GM19193 (cell line): ENCODE data around the gene C5orf24.

Source experiments
- POLR2A ChIP-seq: IDR thresholded peaks from 4 replicates; pipeline ENCODE4 v1.6.1; 2011; ENCODE audit not compliant: insufficient read depth, insufficient read length; ENCODE audit errors: extremely low read depth

C5orf24 gene

DNA sequence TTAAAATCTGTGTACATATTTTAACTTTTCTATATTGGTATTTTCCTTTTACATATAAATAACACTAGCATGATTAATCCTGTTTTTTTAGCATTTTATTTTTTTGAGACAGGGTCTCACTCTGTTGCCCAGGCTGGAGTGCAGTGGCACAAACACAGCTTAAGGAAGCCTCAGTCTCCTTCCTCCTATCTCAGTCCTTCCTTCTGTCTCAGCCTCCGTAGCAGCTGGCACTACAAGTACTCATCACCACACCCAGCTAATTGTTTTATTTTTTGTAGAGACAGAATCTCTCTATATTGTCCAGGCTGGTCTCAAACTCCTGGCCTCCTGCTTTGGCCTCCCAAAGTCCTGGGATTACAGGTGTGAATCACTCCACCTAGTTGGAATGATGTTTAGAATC is 1.5 kb upstream of the C5orf24 start:
- no peak for TF ChIP-seq POLR2A

DNA sequence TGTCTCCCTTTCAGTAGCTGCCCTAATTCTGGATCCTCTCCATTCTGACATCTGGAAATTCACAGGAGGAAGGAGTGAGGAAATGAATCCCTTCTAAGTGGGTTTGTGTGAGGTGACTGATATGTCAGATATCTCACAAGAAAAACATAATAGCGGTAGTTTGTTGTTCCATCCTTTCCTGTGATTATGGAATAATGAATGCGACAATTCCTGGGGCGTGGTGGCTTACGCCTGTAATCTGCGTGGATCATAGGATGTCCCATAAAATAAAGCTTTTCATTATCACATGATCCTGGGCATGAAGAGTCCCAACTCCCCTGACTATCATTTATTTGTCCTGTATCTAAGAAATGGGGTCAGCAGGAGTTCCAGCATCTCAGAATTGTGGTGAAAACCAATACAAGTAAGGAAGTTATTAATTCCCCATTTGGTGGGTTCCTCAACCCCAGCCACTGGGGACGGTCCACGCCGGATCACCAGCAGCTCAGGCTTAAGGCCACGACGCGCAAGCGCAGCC is 375 bp upstream of the C5orf24 start:
- TF ChIP-seq POLR2A, result no peak

GRCh38 chr5:134846641-134846960 is 833 bp downstream of the C5orf24 start:
- TF ChIP-seq POLR2A, result no peak

DNA sequence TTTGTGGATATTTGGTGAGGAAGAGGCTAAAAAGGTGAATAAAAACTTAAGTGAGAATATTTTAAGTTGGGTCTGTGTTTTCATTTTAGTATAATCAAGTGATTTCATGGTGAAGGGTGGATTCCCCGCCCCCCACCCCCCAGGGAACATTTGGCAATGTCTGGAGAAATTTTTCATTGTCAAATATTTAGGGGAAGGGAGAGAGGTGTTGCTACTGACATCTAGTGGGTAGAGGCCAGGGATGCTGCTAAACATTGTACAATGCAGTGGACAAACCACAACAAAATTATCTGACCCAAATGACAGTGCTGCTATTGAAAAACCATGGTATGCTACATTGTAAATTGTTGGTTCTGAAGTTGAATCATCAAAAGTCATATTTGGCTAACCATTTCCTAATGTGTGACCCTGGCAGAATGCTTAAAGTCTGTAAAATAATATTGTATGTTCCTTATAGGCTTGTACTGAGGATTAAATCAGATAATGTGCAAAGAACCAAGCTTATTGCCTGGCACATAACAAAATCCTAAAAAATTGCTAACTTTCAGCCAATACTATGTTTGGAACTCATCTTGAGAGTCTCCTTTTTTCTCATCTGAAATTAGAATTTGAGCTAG is 5.6 kb downstream of the C5orf24 start:
- TF ChIP-seq POLR2A, result no peak

DNA sequence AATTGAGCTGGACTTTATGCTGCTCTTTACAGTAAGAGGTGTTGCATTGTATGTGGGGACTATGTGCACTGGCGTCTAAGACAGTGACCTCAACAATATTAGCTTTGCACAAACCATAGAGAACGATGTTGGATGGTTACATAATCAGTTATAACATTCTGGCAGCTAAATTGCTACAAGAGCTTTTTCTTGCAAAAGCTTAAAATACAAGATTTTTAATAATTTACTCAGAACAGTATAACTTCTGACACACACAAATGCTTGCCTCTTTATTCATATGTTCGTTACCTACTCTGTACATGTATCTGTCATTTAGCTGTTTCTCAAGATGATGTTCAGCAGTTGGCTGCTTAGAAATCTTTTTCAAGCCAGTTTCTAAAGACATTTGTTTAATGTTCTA is 11.6 kb downstream of the C5orf24 start:
- no peak for TF ChIP-seq POLR2A

DNA sequence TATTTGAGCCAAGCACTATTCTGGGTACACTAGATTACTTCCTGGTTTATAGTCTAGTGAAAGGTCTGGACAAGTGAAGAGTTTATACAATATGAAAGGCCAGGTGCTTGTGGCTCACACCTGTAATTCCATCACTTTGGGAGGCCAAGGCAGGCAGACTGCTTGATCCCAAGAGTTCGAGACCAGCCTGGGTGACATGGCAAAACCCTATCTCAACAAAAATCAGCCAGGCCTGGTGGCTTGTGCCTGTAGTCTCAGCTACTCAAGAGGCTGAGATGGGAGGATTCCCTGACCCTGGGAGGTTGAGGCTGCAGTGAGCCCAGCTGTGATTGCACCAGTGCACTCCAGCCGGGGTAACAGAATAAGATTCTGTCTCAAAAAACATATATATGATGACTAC is 18.9 kb downstream of the C5orf24 start:
- TF ChIP-seq POLR2A, result no peak

DNA sequence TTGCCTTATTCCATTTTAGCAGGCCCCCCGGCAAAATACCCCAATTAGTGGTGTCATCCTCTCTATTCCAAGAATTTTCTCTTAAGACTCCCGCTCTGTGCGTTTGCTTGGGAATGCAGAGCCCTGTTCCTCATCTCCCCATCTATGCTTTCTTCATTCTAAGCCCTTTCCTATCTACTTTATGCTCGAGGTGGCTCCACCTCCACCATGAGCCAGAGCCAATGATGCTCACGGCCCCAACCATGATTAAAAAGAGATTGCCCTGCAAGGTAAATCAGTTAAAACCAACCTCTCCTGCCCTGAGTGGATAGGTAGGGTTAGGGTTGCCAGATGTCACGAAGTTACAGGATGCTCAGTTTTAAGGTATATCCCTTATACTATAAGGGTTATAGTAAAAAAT is 27.7 kb downstream of the C5orf24 start:
- no peak for TF ChIP-seq POLR2A

DNA sequence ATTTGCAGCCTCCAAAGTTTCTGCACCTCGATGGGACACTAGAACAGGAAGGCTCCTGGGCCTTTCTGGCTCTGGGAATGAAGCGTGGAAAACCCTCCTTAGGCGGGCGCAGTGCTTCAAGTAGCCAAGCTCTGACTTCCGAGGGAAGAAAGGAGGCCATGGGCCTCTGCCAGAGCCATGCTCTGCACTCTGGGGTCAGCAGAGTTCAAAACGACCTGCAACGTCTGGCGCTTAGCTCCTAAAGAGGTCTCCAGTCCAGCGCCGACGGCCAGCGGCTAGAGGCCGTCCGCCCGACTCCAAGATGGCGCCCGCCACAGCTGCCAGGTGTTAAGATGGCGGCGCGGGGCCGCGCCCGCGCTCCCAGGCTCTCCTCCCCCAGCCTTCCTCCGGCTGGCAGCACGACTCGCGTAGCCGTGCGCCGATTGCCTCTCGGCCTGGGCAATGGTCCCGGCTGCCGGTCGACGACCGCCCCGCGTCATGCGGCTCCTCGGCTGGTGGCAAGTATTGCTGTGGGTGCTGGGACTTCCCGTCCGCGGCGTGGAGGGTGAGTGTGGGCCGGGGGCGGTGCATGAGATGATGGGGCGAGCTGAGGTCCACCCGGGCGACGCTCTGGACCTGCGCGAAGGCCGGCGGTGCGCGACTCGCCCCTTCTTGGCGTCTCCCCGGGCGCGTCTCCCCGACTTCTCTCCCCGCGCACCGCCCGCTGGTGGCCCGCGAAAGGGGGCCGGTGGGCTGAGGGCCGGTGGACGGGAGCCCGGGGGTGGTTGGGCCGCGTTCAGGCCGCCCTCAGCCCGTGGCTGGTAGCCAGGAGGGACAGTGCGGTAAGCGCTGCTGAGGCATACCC is 28.4 kb downstream of the C5orf24 start, which contains the start of gene TXNDC15:
Gene TXNDC15, plus strand, starts transcription at position 385 of the 844 bp plus-strand sequence. Its CDS starts 57 bp downstream, at position 442.
- peak; percentile 94 for TF ChIP-seq POLR2A

DNA sequence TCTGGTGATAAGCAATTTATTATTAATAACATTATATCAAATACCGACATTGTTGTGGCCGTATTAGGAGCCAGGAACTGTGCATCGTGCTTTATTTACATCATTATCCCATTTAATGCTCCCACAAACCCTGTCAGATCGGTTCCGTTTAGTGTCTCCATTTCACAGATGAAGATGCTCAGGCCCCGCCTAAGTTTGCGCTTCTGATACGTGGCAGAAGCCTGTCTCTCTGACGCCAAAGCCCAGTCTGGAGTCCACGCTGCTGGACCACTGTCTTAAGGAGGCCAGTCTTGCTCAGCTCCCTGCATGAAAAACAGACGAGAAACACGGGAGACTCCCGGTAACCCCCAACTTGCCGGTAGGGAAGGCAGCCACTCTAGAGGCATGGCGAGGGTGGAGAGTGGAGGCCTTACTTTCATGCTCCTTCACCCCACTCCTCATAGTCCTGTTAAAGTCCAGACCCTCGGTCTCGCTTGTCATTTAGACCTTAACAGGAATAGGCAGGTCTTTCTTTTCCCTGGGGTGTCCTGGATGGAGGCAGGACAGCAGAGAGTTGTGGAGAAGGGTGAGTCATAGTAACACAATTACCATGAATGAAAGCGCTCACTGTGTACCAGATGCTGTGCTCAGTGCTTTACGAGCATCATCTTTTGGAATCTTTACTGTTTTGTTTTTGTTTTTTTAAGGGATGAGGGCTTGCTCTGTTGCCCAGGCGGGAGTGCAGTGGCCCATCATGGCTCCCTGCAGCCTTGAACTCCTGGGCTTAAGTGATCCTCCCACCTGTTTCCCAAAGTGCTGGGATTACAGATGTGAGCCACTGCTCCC is 29.3 kb downstream of the C5orf24 start:
- TF ChIP-seq POLR2A, result no peak

DNA sequence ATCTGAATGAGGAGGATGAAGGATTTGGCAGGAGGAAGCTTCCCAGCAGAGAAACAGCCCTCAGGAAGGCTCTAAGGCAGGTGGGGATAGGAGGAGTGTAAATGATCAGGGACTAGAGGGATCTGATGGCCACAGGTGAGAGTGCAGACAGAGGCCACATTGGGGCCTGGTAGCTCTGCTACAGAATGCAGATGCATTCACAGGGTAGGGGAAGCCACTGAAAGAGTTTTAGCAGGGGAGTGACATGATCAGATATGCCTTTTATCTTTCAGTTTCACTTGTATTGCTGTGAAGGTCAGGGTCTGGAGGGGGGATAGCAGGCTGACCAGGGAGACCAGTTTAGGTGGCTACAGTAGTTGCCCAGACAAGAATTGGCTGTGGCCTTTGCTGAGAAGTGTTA is 31.4 kb downstream of the C5orf24 start:
- TF ChIP-seq POLR2A, result no peak

DNA sequence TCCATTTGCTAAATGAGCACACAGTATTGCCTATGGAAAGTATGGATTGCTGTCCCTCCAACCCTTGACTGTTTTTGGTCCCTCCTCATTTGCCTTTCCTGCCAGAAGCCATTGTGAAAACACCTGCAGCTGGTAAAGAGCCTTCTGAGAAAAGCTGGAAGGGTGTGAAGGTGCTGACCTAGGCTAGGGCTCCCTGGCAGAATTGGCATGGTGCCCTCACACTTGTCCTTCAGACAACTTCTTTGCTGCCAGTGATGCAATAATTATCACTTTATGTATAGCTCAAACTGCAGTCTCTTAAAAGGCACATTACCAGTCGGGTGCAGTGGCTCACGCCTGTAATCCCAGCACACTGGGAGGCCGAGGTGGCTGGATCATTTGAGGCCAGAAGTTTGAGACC is 32.6 kb downstream of the C5orf24 start:
- TF ChIP-seq POLR2A, result no peak

DNA sequence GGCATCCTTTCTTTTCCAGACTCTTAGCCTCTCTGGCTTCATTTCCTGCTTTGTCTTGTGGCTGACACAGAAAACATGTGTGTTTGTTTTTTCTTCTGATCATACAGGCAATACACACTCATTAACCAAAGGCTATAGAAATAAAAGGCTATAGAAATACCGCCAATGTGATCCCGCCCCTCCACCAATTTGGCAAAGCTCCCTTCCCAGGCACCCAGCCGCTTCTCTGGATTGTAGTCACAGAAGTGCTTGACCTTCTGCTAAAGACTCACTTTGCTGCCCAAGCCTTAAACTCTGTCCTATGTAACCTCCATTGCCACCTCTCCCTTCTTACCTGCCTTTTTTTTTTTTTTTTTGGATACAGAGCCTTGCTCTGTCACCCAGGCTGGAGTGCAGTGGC is 33.7 kb downstream of the C5orf24 start:
- no peak for TF ChIP-seq POLR2A

DNA sequence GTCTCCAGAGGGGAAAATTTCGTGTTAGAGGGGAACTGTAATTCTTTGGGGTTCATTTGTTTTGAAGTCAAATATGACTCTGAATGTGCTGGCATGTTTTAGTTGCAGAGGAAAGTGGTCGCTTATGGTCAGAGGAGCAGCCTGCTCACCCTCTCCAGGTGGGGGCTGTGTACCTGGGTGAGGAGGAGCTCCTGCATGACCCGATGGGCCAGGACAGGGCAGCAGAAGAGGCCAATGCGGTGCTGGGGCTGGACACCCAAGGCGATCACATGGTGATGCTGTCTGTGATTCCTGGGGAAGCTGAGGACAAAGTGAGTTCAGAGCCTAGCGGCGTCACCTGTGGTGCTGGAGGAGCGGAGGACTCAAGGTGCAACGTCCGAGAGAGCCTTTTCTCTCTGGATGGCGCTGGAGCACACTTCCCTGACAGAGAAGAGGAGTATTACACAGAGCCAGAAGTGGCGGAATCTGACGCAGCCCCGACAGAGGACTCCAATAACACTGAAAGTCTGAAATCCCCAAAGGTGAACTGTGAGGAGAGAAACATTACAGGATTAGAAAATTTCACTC is 41.9 kb downstream of the C5orf24 start:
- TF ChIP-seq POLR2A, result no peak

DNA sequence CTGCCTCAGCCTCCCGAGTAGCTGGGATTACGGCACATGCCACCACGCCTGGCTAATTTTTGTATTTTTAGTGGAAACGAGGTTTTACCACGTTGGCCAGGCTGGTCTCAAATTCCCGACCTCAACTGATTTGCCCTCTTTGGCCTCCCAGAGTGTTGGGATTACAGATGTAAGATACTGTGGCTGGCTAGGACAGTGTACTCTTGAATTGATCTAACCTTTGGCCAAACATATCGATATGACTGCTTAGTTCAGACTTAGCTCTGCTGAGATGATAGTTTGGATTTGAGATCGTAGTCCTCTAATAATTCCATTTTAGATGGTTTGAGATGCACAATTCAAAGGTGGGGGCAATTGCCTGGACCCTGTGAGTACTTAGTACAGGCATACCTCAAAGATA is 43.6 kb downstream of the C5orf24 start:
- TF ChIP-seq POLR2A, result no peak

- TF ChIP-seq POLR2A, result no peak
These were observed 45.7 kb downstream of the C5orf24 start for GRCh38 chr5:134891473-134891872.
